ENCODE data around the gene KCNN3. TPM values are rescaled to one million over a fixed set of nuclear protein-coding genes. Genes with fewer than 3 reads are reported as not detected.

The KCNN3 gene
- total and polyA plus RNA-seq, 2 of the 8 experiments (the other 6 are each of a cell fraction or from before 2014, with no cell fraction given) = 2.8 to 3.7 TPM

- POLR2A ChIA-PET (ENCODE audit: partially characterized antibody) = interaction anchor here (0.6 to 0.8 kb wide), 2 partner anchors 16 to 42 kb away, joined by 3 to 4 read pairs; no protein-coding TSS in a partner anchor
- H2BK120ac ChIP-seq (replicated peaks; ENCODE audit: low read depth, low read length) = no peak overlapping the region
- H3K27ac ChIP-seq (ENCODE audit: low read depth, low read length) = no peak overlapping the region
- no peak overlapping the region for H3K9ac ChIP-seq (replicated peaks in 1 of 4; ENCODE audit: extremely low read depth in 1 of 4, low read depth in 3 of 4, low read length in 3 of 4)
- H2BK12ac ChIP-seq (ENCODE audit: low read depth, low read length) = no peak overlapping the region
- H3K23me2 ChIP-seq (ENCODE audit: low read depth, low read length) = peaks cover 9% of the 10 kb centered on the region; the same call in 1 of the 2 replicates
- no peak overlapping the region for H4K8ac ChIP-seq (ENCODE audit: extremely low read depth, insufficient read depth, low read length)
- H3K18ac ChIP-seq (ENCODE audit: extremely low read depth, low read length) = no peak overlapping the region
- no peak overlapping the region for H3K14ac ChIP-seq (ENCODE audit: insufficient read length)
- H3K79me1 ChIP-seq (ENCODE audit: low read depth, low read length) = peaks cover 3% of the 10 kb centered on the region; the same call in 1 of the 2 replicates
- no peak overlapping the region for H3K56ac ChIP-seq (replicated peaks; ENCODE audit: insufficient read length, low read depth, low read length)
- H3K4me1 ChIP-seq (replicated peaks in 1 of 4; ENCODE audit: control insufficient read depth in 3 of 4, insufficient read depth in 4 of 4, low read length in 3 of 4) = no peaks in the 10 kb centered on the region
- DNase-seq (ENCODE audit: low read depth in 1 of 2, low spot score in 2 of 2) (no peak), FAIRE-seq (no peak)
- no peaks in the 10 kb centered on the region for H3K9me3 ChIP-seq (ENCODE audit: insufficient read depth in 2 of 2, low read depth in 1 of 2, low read length in 1 of 2)
- H2BK15ac ChIP-seq (ENCODE audit: low read length) = no peak overlapping the region
- H3K4ac ChIP-seq (replicated peaks; ENCODE audit: insufficient read length, low read depth, low read length) = no peak overlapping the region
- H2BK20ac ChIP-seq (ENCODE audit: low read length) = no peak overlapping the region
- WGBS, 2 experiments (ENCODE audit: extremely low coverage in 1 of 2, insufficient coverage in 1 of 2, insufficient read length in 1 of 2, insufficient replicate concordance in 2 of 2, low coverage in 1 of 2, low lambda C conversion rate in 2 of 2, missing lambda C conversion rate in 1 of 2) = 79% methylated on average over 6 of the region's 6 CpGs; no CpG with 5 or more reads in 1 of the 2 experiments
- H3K79me2 ChIP-seq (ENCODE audit: control insufficient read depth in 1 of 2, insufficient read depth in 2 of 2, low read length in 2 of 2) = no peaks in the 10 kb centered on the region
- H2BK5ac ChIP-seq (ENCODE audit: low read depth, low read length) = no peak overlapping the region
- no peak overlapping the region for H4K5ac ChIP-seq (ENCODE audit: insufficient read length, low read depth, low read length)
- peaks cover 0 to 4% of the 10 kb centered on the region in 2 experiments for H4K20me1 ChIP-seq (replicated peaks in 1 of 2; ENCODE audit: control insufficient read depth in 1 of 2, insufficient read depth in 2 of 2, low read length in 2 of 2)
- no peaks in the 10 kb centered on the region for H3K27me3 ChIP-seq (replicated peaks in 1 of 4; ENCODE audit: control insufficient read depth in 3 of 4, extremely low read depth in 1 of 4, insufficient read depth in 3 of 4, low read length in 3 of 4)
- no peak overlapping the region for H3K23ac ChIP-seq (ENCODE audit: insufficient read length)
- H2AK5ac ChIP-seq (ENCODE audit: low read depth, low read length) = no peak overlapping the region
- H4K91ac ChIP-seq (replicated peaks; ENCODE audit: insufficient read length, low read length) = no peak overlapping the region
- no peaks in the 10 kb centered on the region; a peak in 1 of 8 replicates for H3K36me3 ChIP-seq (ENCODE audit: control insufficient read depth in 2 of 4, insufficient read depth in 4 of 4, low read length in 3 of 4)
- no peak overlapping the region for H2AFZ ChIP-seq (ENCODE audit: low read length)
- no peak overlapping the region for H3K4me2 ChIP-seq (ENCODE audit: insufficient read depth in 1 of 2, low read depth in 2 of 2, low read length in 2 of 2)
- no peak overlapping the region for H3K4me3 ChIP-seq (ENCODE audit: extremely low read depth in 1 of 4, insufficient read depth in 2 of 4, low read depth in 3 of 4, low read length in 4 of 4)
- CTCF ChIA-PET (ENCODE audit: partially characterized antibody) = interaction anchor here (0.8 to 1.5 kb wide), 5 partner anchors 10 to 162 kb away, joined by 3 to 4 read pairs (median 3); no protein-coding TSS in a partner anchor
- no peak for TF ChIP-seq ZNF274 (IDR thresholded peaks at IDR 0.05; ENCODE audit: borderline replicate concordance, extremely low read depth, low read length)
- TF ChIP-seq POU5F1 (IDR thresholded peaks at IDR 0.05; ENCODE audit: low read depth, low read length) = no peak
- no peak for TF ChIP-seq RFX5 (IDR thresholded peaks at IDR 0.05; ENCODE audit: borderline replicate concordance, low read depth, low read length)
- no peak for TF ChIP-seq PHF8 (conservative IDR thresholded peaks at IDR 0.05; ENCODE audit: low read depth, low read length)
- no peak for TF ChIP-seq SP2 (IDR thresholded peaks at IDR 0.05; ENCODE audit: low read length)
These were observed 153.2 kb downstream of the KCNN3 start for GRCh38 chr1:154716614-154717527.
